Measurements from ENCODE around the gene HDAC9. TPM values are rescaled to one million over a fixed set of nuclear protein-coding genes. Genes with fewer than 3 reads are reported as not detected.

Gene HDAC9
- total RNA-seq, 1 experiment from 2014 or later = 17.1 TPM

- in situ Hi-C loops (cut with HindIII; ENCODE audit: low pct_unique_long_range_greater_than_20kb, low sequenced_read_pairs) = no loop called here
- H3K27me3 ChIP-seq (ENCODE audit: control insufficient read depth, insufficient read depth, low read length) = no peaks in the 10 kb centered on the region
- no peaks in the 10 kb centered on the region; the same call in 1 of the 2 replicates for H3K9me3 ChIP-seq (ENCODE audit: control insufficient read depth, insufficient read depth, low read depth, low read length)
- no TSS peak for BruUV-seq (replicated peaks)
- POLR2A ChIA-PET = no interaction called here
- DNase-seq (ENCODE audit: low read depth, low spot score) (no peak), ATAC-seq (no peak)
- H3K27ac ChIP-seq (ENCODE audit: low read length) = peak overlapping the region; percentile 39; the same call in 1 of the 2 replicates
- CTCF ChIA-PET = no interaction called here
- no peak overlapping the region for H3K4me3 ChIP-seq (ENCODE audit: low read depth in 2 of 2, low read length in 2 of 2)
- peaks cover 22% of the 10 kb centered on the region for H3K4me1 ChIP-seq (ENCODE audit: control insufficient read depth, insufficient read depth, low read length)
- H3K36me3 ChIP-seq (ENCODE audit: control insufficient read depth, insufficient read depth, low read length) = no peaks in the 10 kb centered on the region
- no peak for TF ChIP-seq TCF7L2 (IDR thresholded peaks at IDR 0.05; ENCODE audit: low read depth, low read length)
- TF ChIP-seq REST (IDR thresholded peaks at IDR 0.05; ENCODE audit: insufficient read depth in 1 of 2, low read depth in 2 of 2, low read length in 1 of 2) = no peak
- no peak for TF ChIP-seq SIN3A (IDR thresholded peaks at IDR 0.05; ENCODE audit: borderline replicate concordance, insufficient read depth, low read depth, low read length)
- TF ChIP-seq POLR2AphosphoS5 (IDR thresholded peaks at IDR 0.05; ENCODE audit: low read depth, low read length) = no peak
- TF ChIP-seq CTCF (IDR thresholded peaks at IDR 0.05) = no peak
- intact Hi-C loops (cut with micrococcal nuclease; ENCODE audit: unreplicated experiment) = no loop called here
These were observed 9.4 kb downstream of the HDAC9 start for GRCh38 chr7:18504965-18505364.

GRCh38 chr7:18505870-18506460, 10.4 kb downstream of the HDAC9 start:
- H3K36me3 ChIP-seq (ENCODE audit: control insufficient read depth, insufficient read depth, low read length) = no peaks in the 10 kb centered on the region
- no peaks in the 10 kb centered on the region for H3K27me3 ChIP-seq (ENCODE audit: control insufficient read depth, insufficient read depth, low read length)
- no TSS peak for BruUV-seq (replicated peaks)
- H3K27ac ChIP-seq (ENCODE audit: low read length) = peak overlapping the region; percentile 70
- TF ChIP-seq SIN3A (IDR thresholded peaks at IDR 0.05; ENCODE audit: borderline replicate concordance, insufficient read depth, low read depth, low read length) = no peak
- H3K4me1 ChIP-seq (ENCODE audit: control insufficient read depth, insufficient read depth, low read length) = peaks cover 28% of the 10 kb centered on the region
- no peak for ATAC-seq
- ChIA-PET POLR2A (no interaction called here), CTCF (no interaction called here)
- intact Hi-C loops (cut with micrococcal nuclease; ENCODE audit: unreplicated experiment) = no loop called here
- no peak overlapping the region for H3K4me3 ChIP-seq (ENCODE audit: low read depth in 2 of 2, low read length in 2 of 2)
- DNase-seq (ENCODE audit: low read depth, low spot score) = no peak
- no peaks in the 10 kb centered on the region; the same call in 1 of the 2 replicates for H3K9me3 ChIP-seq (ENCODE audit: control insufficient read depth, insufficient read depth, low read depth, low read length)
- in situ Hi-C loops (cut with HindIII; ENCODE audit: low pct_unique_long_range_greater_than_20kb, low sequenced_read_pairs) = no loop called here
